BLaER1 (cell line): Measurements from ENCODE around the gene GPBAR1.
A peak's percentile ranks its signal among the peaks of the same experiment; 100 is the strongest.

ENCODE experiments used
- H3K27ac ChIP-seq: shearing (Covaris generic); formaldehyde crosslinking; 2 replicates; pipeline ENCODE4 v1.8.1; 2022
- H3K27me3 ChIP-seq: shearing (Covaris generic); formaldehyde crosslinking; 2 replicates; pipeline ENCODE4 v1.8.1; 2022
- H3K36me3 ChIP-seq: shearing (Covaris generic); formaldehyde crosslinking; 2 replicates; pipeline ENCODE4 v1.8.1; 2022
- H3K4me1 ChIP-seq: shearing (Covaris generic); formaldehyde crosslinking; 2 replicates; pipeline ENCODE4 v1.8.1; 2022
- H3K4me2 ChIP-seq: shearing (Covaris generic); formaldehyde crosslinking; 2 replicates; pipeline ENCODE4 v1.8.1; 2022
- H3K4me3 ChIP-seq: shearing (Covaris generic); formaldehyde crosslinking; 2 replicates; pipeline ENCODE4 v1.8.1; 2022
- H3K9ac ChIP-seq: shearing (Covaris generic); formaldehyde crosslinking; 2 replicates; pipeline ENCODE4 v1.8.1; 2022
- H3K9me3 ChIP-seq: shearing (Covaris generic); formaldehyde crosslinking; 2 replicates; pipeline ENCODE4 v1.8.1; 2022
- H4K20me1 ChIP-seq: shearing (Covaris generic); formaldehyde crosslinking; 2 replicates; pipeline ENCODE4 v1.8.1; 2022
- Cebpa-rat ChIP-seq: shearing (Covaris generic); IDR thresholded peaks from 2 replicates; pipeline ENCODE4 v1.8.1; 2022

Gene GPBAR1

DNA sequence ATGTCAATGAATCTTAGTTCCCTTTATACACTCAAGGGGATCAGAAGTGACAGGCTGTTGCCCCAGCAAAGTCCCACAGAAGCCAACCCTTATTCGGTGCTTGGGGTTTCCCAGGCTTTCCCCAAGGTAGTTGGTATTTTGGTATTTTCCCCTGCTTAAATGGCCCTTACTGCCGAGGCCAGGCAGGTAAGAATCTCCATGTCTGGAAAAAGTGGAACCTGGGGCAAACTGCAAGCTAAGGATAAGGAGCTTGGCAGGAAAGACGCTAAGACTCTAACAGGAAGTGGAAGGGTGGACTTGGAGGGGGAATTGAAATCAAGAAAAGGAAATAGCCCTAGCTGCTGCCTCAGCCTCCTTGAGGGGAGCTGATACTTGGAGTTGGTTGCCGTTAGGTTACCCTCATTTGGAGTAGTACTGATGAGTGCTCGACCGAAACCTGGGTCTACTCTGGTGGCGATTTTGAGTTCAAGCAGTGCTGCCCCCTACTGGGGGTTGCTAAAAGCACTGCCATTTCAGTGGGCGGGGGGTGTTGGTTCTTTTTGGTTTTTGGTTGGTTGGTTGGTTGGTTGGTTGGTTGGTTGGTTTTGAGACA lies 3.3 kb upstream of the GPBAR1 start:
- Histone ChIP-seq H3K27me3 (no peaks in the 10 kb centered on the region), H3K36me3 (peaks cover 46% of the 10 kb centered on the region), H3K9ac (no peak overlapping the region), H3K4me3 (no peak overlapping the region), H3K4me1 (peaks cover 47% of the 10 kb centered on the region), H3K27ac (peak overlapping the region; percentile 45; the same call in 1 of the 2 replicates), H3K9me3 (no peaks in the 10 kb centered on the region), H4K20me1 (peaks cover 42% of the 10 kb centered on the region), H3K4me2 (peak overlapping the region; percentile 67)
- no peak for TF ChIP-seq Cebpa-rat

- Histone ChIP-seq H3K27ac (peak overlapping the region; percentile 31; the same call in 1 of the 2 replicates), H3K27me3 (no peaks in the 10 kb centered on the region), H3K4me3 (no peak overlapping the region), H3K36me3 (peaks cover 45% of the 10 kb centered on the region), H3K9me3 (no peaks in the 10 kb centered on the region), H3K9ac (no peak overlapping the region), H3K4me2 (no peak overlapping the region; the same call in 1 of the 2 replicates), H3K4me1 (peaks cover 63% of the 10 kb centered on the region), H4K20me1 (peaks cover 27% of the 10 kb centered on the region)
- no peak for TF ChIP-seq Cebpa-rat
These were observed 1.5 kb upstream of the GPBAR1 start for GRCh38 chr2:218259099-218259961.

GRCh38 chr2:218260166-218260565 lies 649 bp upstream of the GPBAR1 start:
- Histone ChIP-seq H3K4me1 (peaks cover 69% of the 10 kb centered on the region), H3K9ac (no peak overlapping the region), H3K4me3 (no peak overlapping the region), H3K36me3 (peaks cover 45% of the 10 kb centered on the region), H3K27ac (no peak overlapping the region), H4K20me1 (peaks cover 26% of the 10 kb centered on the region), H3K9me3 (no peaks in the 10 kb centered on the region), H3K4me2 (no peak overlapping the region), H3K27me3 (no peaks in the 10 kb centered on the region)
- no peak for TF ChIP-seq Cebpa-rat

GRCh38 chr2:218261423-218262236 lies 815 bp downstream of the GPBAR1 start:
- H3K9ac ChIP-seq: peak overlapping the region; percentile 69
- peaks cover 45% of the 10 kb centered on the region for H3K36me3 ChIP-seq
- peaks cover 30% of the 10 kb centered on the region; the same call in 1 of the 2 replicates for H4K20me1 ChIP-seq
- peak overlapping the region; percentile 71 for H3K27ac ChIP-seq
- H3K4me2 ChIP-seq: peak overlapping the region; percentile 77
- H3K4me1 ChIP-seq: peaks cover 69% of the 10 kb centered on the region
- no peak overlapping the region for H3K4me3 ChIP-seq
- H3K27me3 ChIP-seq: no peaks in the 10 kb centered on the region
- H3K9me3 ChIP-seq: no peaks in the 10 kb centered on the region
- TF ChIP-seq Cebpa-rat: no peak

DNA sequence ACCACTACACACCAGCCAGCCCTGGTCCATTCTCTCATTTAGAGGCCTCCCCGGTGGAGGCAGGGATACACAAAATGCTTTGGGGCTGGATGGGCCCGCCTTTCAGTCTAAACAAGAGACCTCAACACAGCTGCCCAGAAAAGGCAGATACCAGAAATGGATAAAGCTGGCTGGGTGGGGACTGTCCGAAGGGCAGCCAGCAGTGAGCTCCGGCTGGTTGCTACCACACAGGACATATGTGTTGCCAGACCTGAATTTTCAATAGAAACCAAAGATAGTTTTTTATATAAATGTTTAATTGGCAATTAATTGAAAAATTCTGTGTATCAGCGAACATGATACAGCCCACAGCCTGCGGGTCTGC lies 1.4 kb downstream of the GPBAR1 start:
- Histone ChIP-seq H3K4me2 (peak overlapping the region; percentile 77), H4K20me1 (peaks cover 30% of the 10 kb centered on the region), H3K27me3 (no peaks in the 10 kb centered on the region), H3K4me1 (peaks cover 63% of the 10 kb centered on the region), H3K27ac (peak overlapping the region; percentile 71), H3K9me3 (no peaks in the 10 kb centered on the region), H3K4me3 (no peak overlapping the region), H3K9ac (peak overlapping the region; percentile 69; the same call in 1 of the 2 replicates), H3K36me3 (peaks cover 46% of the 10 kb centered on the region)
- no peak for TF ChIP-seq Cebpa-rat

GRCh38 chr2:218262631-218263586 lies 2.1 kb downstream of the GPBAR1 start:
- peak overlapping the region; percentile 77 for H3K4me2 ChIP-seq
- peaks cover 53% of the 10 kb centered on the region for H3K36me3 ChIP-seq
- peaks cover 33% of the 10 kb centered on the region for H4K20me1 ChIP-seq
- no peaks in the 10 kb centered on the region for H3K9me3 ChIP-seq
- peak overlapping the region; percentile 71; the same call in 1 of the 2 replicates for H3K27ac ChIP-seq
- TF ChIP-seq Cebpa-rat: no peak
- H3K4me3 ChIP-seq: no peak overlapping the region
- H3K27me3 ChIP-seq: no peaks in the 10 kb centered on the region
- peaks cover 56% of the 10 kb centered on the region for H3K4me1 ChIP-seq
- H3K9ac ChIP-seq: no peak overlapping the region

DNA sequence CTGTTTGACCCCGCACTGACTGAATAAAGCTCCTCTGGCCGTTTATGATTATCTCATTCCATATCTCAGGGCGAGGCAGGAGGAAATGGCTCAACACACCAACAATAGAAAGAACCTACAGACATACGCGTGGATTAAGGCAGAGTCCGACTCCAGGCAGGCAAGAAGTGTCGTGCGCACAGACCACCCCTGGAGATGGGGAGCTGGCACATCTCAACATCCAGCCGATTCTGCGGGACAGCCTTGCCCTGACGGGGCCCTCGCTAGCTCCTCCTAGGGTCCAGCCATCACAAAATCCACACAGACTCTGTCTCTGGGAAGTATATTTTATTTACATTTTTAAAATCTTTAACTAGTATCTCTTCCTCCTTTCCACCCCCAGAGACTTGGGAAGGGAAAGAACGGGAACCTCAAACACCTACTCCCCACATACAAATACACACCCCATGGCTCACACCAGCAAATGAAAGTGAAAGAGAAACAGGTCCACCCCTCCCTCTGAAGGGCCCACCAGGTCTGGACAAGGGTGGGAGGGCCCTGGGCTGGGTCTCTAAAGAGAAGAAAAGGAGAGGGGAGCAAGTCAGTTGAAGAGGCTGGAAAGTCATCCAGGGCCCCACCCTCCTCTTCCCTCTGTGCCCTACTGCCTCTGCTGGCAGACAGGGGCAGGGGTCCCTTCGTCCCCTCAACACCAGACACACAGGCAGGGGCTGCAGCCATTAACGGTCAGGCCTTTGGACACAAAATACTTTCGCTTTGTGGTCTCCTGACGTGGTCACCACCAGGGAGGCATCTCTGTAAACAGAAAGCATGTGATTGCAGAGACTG lies 3.2 kb downstream of the GPBAR1 start:
- H3K4me3 ChIP-seq: no peak overlapping the region
- peak overlapping the region; percentile 29; the same call in 1 of the 2 replicates for H3K9ac ChIP-seq
- H4K20me1 ChIP-seq: peaks cover 44% of the 10 kb centered on the region
- H3K36me3 ChIP-seq: peaks cover 58% of the 10 kb centered on the region
- H3K4me2 ChIP-seq: peak overlapping the region; percentile 17; the same call in 1 of the 2 replicates
- H3K4me1 ChIP-seq: peaks cover 54% of the 10 kb centered on the region
- TF ChIP-seq Cebpa-rat: no peak
- no peaks in the 10 kb centered on the region for H3K9me3 ChIP-seq
- H3K27me3 ChIP-seq: no peaks in the 10 kb centered on the region
- 0 out of 2 replicates have a peak overlapping the region, but pooled peaks have one; percentile 30 for H3K27ac ChIP-seq
